Activated naive CD4-positive, alpha-beta T cell treated with anti-CD3 and anti-CD28 coated beads, Interleukin-2, amount 10 ng/mL, durations not matched to agents 7 days and 5 days (primary cell): ENCODE results near the gene CTNNA2.

Source experiments
- CTCF ChIA-PET: fragments of 350-600 bp; sonication (Branson Sonifier 250); formaldehyde crosslinking; loops from one replicate; lab custom pipeline; 2021; ENCODE audit warnings: antibody characterized with exemption; lab: Charles Lee
- DNase-seq: peaks from one replicate; pipeline ENCODE4 v3.0.0-alpha.2; 2020
- H3K27ac Mint-ChIP-seq: one replicate; pipeline ENCODE4 v1.8.0; 2021; ENCODE audit warnings: mild to moderate bottlenecking, moderate library complexity, mixed read lengths
- H3K27me3 Mint-ChIP-seq: one replicate; pipeline ENCODE4 v1.8.0; 2021; ENCODE audit warnings: mild to moderate bottlenecking, mixed read lengths
- H3K36me3 Mint-ChIP-seq: one replicate; pipeline ENCODE4 v1.8.0; 2021; ENCODE audit warnings: mixed read lengths
- H3K4me1 Mint-ChIP-seq: one replicate; pipeline ENCODE4 v1.8.0; 2021; ENCODE audit warnings: mixed read lengths
- H3K4me3 Mint-ChIP-seq: one replicate; pipeline ENCODE4 v1.8.0; 2021; ENCODE audit warnings: mild to moderate bottlenecking, moderate library complexity, mixed read lengths
- H3K9me3 Mint-ChIP-seq: one replicate; pipeline ENCODE4 v1.8.0; 2021; ENCODE audit warnings: mixed read lengths

CTNNA2 gene

DNA sequence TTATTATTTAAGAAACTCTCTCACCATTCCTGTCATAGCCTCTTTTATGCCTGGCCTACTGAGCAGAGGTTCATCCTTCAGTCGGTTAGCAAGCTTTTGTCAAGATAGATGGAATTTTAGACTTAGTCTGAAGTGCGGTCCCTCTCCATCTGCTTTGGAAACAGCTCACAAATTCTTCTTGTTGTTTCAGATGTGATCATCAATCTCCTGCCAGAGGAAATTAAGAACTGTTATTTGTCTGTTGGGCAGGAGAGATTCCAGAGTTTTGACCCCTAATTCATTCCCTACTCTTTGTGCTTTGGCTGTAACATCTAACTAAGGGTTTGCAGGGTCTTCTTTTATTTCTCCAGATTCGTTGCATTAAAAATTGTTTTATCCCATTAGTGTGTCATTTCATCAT is 735.3 kb downstream of the CTNNA2 start:
- Mint-ChIP-seq H3K9me3 (no peaks in the 10 kb centered on the region), H3K27ac (no peak overlapping the region), H3K27me3 (no peaks in the 10 kb centered on the region), H3K4me1 (no peaks in the 10 kb centered on the region), H3K36me3 (no peaks in the 10 kb centered on the region), H3K4me3 (no peak overlapping the region)
- CTCF ChIA-PET = interaction anchor here (1.3 kb wide), 1 partner anchor 9 kb away, joined by 4 read pairs; no protein-coding TSS in a partner anchor
- DNase-seq = no peak

DNA sequence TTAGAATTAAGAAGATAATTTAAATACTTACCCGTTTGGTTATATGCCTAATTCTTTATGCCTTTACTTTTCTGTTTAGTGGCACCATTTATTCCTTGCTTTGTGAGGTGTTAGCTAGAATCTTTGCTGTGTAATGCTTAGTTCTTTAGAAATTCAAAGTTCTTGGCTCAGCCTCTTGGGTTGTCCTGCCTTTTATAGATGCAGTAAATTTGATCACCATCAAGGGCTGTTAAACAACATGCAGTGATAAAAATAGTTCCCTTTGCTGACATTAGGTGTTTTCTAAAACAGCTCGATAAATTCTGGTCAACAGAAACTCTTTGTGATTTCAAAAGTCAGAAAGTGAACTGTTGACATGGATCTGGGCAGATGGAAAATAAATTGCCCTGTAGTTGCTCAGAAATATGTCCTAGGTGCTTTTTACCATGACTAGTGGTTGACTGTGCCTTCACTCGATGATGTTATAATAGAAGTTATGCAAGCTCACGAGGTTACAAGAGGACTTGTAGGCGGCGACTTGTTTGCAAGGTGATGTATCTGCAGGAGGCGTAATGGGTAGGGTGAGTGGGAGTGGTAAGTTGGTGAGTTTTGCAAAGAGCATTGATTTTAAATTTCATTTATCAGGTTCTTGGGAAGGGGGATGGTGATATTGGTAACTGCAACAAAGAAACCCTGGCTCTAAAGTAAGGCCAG is 739.6 kb downstream of the CTNNA2 start:
- Mint-ChIP-seq H3K27me3 (no peaks in the 10 kb centered on the region), H3K27ac (no peak overlapping the region), H3K4me1 (no peaks in the 10 kb centered on the region), H3K9me3 (no peaks in the 10 kb centered on the region), H3K4me3 (no peak overlapping the region), H3K36me3 (no peaks in the 10 kb centered on the region)
- CTCF ChIA-PET = no interaction called here
- no peak for DNase-seq

DNA sequence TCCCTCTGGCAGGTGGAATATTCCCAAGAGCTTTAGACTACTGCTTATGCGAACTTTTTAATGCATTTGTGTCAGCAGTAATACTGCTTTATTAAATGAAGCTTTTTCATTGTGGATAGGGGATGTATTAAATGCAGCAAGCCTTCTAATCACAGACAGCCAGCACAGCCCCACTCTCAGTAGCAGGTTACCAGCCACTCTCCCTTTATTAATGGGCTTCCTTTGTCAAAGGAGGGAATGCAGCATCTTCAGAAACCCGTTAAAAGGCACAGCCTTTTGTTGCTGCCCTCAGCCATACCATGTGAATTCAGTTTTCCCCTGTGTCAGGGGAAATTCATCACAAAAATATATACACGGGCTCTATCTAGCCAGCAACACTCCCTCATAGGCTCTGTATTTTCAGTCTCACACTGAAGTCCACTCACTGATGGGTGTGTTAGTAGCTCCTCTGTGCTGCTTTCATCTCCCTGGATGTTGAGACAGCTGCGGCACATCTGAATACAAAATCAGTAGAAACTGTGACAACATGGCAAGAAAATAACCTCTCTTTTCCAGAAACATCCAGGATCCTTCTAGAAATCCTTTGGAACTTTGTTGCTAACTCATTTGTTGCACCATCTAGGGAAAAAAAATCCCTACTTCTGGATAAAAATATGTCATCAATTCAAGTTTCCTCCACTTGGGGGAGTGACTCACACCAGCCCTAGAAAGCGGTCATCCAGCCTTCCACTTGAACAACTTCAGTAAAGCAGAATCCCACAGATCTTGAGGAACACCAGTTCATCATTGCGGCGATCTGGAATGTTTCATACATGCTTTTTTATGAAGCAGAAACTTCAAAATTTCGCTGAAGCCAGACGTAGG is 743.3 kb downstream of the CTNNA2 start:
- Mint-ChIP-seq H3K27ac (no peak overlapping the region), H3K9me3 (no peaks in the 10 kb centered on the region), H3K27me3 (no peaks in the 10 kb centered on the region), H3K4me3 (no peak overlapping the region), H3K36me3 (no peaks in the 10 kb centered on the region), H3K4me1 (no peaks in the 10 kb centered on the region)
- no peak for DNase-seq
- CTCF ChIA-PET = no interaction called here

GRCh38 chr2:80256782-80257167 is 743.9 kb downstream of the CTNNA2 start:
- DNase-seq = no peak
- Mint-ChIP-seq H3K9me3 (no peaks in the 10 kb centered on the region), H3K27me3 (no peaks in the 10 kb centered on the region), H3K4me1 (no peaks in the 10 kb centered on the region), H3K4me3 (no peak overlapping the region), H3K36me3 (no peaks in the 10 kb centered on the region), H3K27ac (no peak overlapping the region)
- CTCF ChIA-PET = no interaction called here

GRCh38 chr2:80257450-80257849 is 744.6 kb downstream of the CTNNA2 start:
- no peak overlapping the region for H3K27ac Mint-ChIP-seq
- no peak overlapping the region for H3K4me3 Mint-ChIP-seq
- no peaks in the 10 kb centered on the region for H3K4me1 Mint-ChIP-seq
- H3K36me3 Mint-ChIP-seq = no peaks in the 10 kb centered on the region
- H3K27me3 Mint-ChIP-seq = no peaks in the 10 kb centered on the region
- CTCF ChIA-PET = no interaction called here
- H3K9me3 Mint-ChIP-seq = no peaks in the 10 kb centered on the region
- no peak for DNase-seq

GRCh38 chr2:80258341-80258740 is 745.5 kb downstream of the CTNNA2 start:
- Mint-ChIP-seq H3K36me3 (no peaks in the 10 kb centered on the region), H3K4me3 (no peak overlapping the region), H3K27me3 (no peaks in the 10 kb centered on the region), H3K9me3 (no peaks in the 10 kb centered on the region), H3K4me1 (no peaks in the 10 kb centered on the region), H3K27ac (no peak overlapping the region)
- DNase-seq = no peak
- CTCF ChIA-PET = no interaction called here

- CTCF ChIA-PET = no interaction called here
Observed at GRCh38 chr2:80258793-80259192, 745.9 kb downstream of the CTNNA2 start.

DNA sequence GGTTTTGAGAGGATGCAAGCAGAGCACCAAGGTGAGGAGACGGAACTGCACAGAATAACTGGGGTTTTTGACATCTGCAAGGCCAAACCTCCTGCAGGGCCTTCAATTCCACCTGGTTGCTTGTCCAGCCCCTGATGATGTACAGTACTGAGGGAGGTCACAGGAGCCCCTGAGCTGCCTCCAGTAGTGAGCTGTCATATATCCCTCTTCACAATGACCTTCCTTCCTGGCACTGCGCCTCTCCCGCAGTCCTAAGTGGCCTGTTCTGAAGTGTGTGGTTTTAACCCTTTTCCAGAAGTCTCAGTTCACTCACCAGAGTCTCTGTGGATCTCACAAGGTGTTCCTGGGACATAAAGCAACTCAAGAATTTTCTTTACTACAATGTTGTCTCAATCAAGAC is 746.4 kb downstream of the CTNNA2 start:
- Mint-ChIP-seq H3K27me3 (no peaks in the 10 kb centered on the region), H3K4me3 (no peak overlapping the region), H3K9me3 (no peaks in the 10 kb centered on the region), H3K27ac (no peak overlapping the region), H3K36me3 (no peaks in the 10 kb centered on the region), H3K4me1 (no peaks in the 10 kb centered on the region)
- CTCF ChIA-PET = no interaction called here
- no peak for DNase-seq

More at GRCh38 chr2:80258793-80259192, 745.9 kb downstream of the CTNNA2 start:
- H3K27me3 Mint-ChIP-seq = no peaks in the 10 kb centered on the region
- no peaks in the 10 kb centered on the region for H3K4me1 Mint-ChIP-seq
- DNase-seq = no peak
- no peak overlapping the region for H3K27ac Mint-ChIP-seq
- no peaks in the 10 kb centered on the region for H3K36me3 Mint-ChIP-seq
- no peaks in the 10 kb centered on the region for H3K9me3 Mint-ChIP-seq
- no peak overlapping the region for H3K4me3 Mint-ChIP-seq

- DNase-seq = no peak
- no peak overlapping the region for H3K27ac Mint-ChIP-seq
- no peak overlapping the region for H3K4me3 Mint-ChIP-seq
- CTCF ChIA-PET = no interaction called here
- no peaks in the 10 kb centered on the region for H3K4me1 Mint-ChIP-seq
- H3K9me3 Mint-ChIP-seq = peaks cover 7% of the 10 kb centered on the region
- H3K36me3 Mint-ChIP-seq = no peaks in the 10 kb centered on the region
- no peaks in the 10 kb centered on the region for H3K27me3 Mint-ChIP-seq
Observed at GRCh38 chr2:80266231-80266630, 753.4 kb downstream of the CTNNA2 start.

GRCh38 chr2:80269806-80270205 is 757.0 kb downstream of the CTNNA2 start:
- Mint-ChIP-seq H3K4me3 (no peak overlapping the region), H3K9me3 (peaks cover 9% of the 10 kb centered on the region), H3K27me3 (no peaks in the 10 kb centered on the region), H3K27ac (no peak overlapping the region), H3K4me1 (no peaks in the 10 kb centered on the region), H3K36me3 (no peaks in the 10 kb centered on the region)
- CTCF ChIA-PET = no interaction called here
- DNase-seq = no peak

GRCh38 chr2:80280598-80280997 is 767.7 kb downstream of the CTNNA2 start:
- DNase-seq = no peak
- CTCF ChIA-PET = no interaction called here
- Mint-ChIP-seq H3K4me3 (no peak overlapping the region), H3K4me1 (no peaks in the 10 kb centered on the region), H3K27me3 (no peaks in the 10 kb centered on the region), H3K36me3 (no peaks in the 10 kb centered on the region), H3K9me3 (peaks cover 2% of the 10 kb centered on the region), H3K27ac (no peak overlapping the region)

DNA sequence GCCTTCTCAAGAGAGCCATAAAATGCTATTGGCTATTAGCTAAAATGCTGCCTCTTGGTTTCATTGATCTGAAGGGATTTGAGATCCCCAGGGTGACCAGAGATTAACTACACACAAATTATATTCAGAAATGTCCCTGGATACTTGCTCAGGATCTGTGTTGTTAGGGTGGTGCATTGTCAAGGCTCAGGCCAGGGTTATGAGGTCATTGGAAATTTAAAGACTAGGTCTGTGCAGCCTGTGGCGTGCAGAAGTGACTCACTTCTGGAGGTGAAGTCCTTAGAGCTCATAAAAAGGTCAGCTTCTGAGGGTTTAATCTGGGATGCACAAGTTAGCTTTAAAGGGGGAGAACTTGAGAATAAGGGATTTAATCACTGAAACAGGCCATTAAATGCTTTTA is 768.2 kb downstream of the CTNNA2 start:
- Mint-ChIP-seq H3K9me3 (peaks cover 2% of the 10 kb centered on the region), H3K4me3 (no peak overlapping the region), H3K4me1 (no peaks in the 10 kb centered on the region), H3K27me3 (no peaks in the 10 kb centered on the region), H3K36me3 (no peaks in the 10 kb centered on the region), H3K27ac (no peak overlapping the region)
- CTCF ChIA-PET = no interaction called here
- no peak for DNase-seq

- Mint-ChIP-seq H3K4me1 (no peaks in the 10 kb centered on the region), H3K4me3 (no peak overlapping the region), H3K27me3 (no peaks in the 10 kb centered on the region), H3K9me3 (no peaks in the 10 kb centered on the region), H3K36me3 (no peaks in the 10 kb centered on the region), H3K27ac (no peak overlapping the region)
- DNase-seq = no peak
- CTCF ChIA-PET = no interaction called here
Observed at GRCh38 chr2:80288576-80288975, 775.7 kb downstream of the CTNNA2 start.

DNA sequence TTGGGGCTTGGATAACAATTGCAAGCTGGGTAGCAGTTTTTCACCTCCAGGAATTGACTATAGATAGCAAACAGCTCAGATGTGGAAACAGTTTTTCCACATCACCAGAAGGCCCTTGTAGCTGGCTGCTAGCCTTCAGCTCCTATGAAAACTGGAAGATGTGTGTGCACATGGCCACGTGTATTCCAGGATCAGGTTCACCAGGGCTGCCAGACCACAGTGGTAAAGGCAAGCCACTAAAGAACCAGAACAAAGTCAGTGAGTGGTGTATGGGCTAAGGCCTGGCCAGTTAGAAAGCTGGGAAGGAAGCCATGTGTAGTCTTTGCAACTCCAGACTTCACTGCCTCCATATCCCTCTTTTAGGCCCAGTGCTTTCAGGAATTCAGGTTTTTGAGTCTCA is 778.8 kb downstream of the CTNNA2 start:
- Mint-ChIP-seq H3K9me3 (no peaks in the 10 kb centered on the region), H3K4me3 (no peak overlapping the region), H3K4me1 (no peaks in the 10 kb centered on the region), H3K36me3 (no peaks in the 10 kb centered on the region), H3K27ac (no peak overlapping the region), H3K27me3 (no peaks in the 10 kb centered on the region)
- no peak for DNase-seq
- CTCF ChIA-PET = no interaction called here

GRCh38 chr2:80292474-80292873 is 779.6 kb downstream of the CTNNA2 start:
- DNase-seq = no peak
- Mint-ChIP-seq H3K27me3 (no peaks in the 10 kb centered on the region), H3K9me3 (no peaks in the 10 kb centered on the region), H3K4me3 (no peak overlapping the region), H3K4me1 (no peaks in the 10 kb centered on the region), H3K36me3 (no peaks in the 10 kb centered on the region), H3K27ac (no peak overlapping the region)
- CTCF ChIA-PET = no interaction called here
